HG02973 (cell line): ENCODE measurements around the gene SERPINA12.

Experiments
- ATAC-seq: cut with Tn5 transposase; IDR thresholded peaks from one replicate; pipeline ENCODE4 v1.9.1; 2021; ENCODE audit warnings: moderate library complexity; ENCODE audit not compliant: unreplicated experiment

The SERPINA12 gene

DNA sequence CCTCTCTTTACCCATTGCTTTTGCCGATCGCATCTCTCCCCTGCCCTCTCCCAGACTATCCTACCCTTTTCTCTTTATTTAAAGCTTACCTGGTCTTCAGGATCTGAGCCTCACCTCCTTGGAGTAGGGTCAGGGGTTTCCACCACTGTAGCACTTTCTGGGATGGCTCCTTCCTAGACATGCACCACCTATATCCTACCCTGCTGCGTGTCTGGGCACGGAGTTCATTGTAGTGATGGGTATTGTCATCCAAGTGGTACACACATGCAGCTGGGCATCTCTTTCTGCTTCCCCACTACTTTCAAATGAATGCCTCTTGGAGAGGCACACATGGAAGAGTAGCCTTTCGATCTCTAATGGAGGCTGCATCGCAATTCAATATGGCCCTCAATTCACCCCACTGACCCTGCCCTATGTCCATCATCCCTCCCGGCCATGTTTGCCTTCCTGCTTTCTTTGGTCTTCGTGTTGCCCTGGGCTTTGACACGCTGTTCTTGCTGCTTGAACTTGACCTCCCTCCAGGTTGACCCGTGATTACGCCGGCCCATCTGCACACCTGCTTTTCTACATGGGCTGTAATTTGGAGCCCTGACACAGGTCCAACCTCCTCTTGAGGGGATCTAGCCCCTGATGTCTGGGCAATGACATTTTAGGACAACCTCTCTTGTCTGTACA is 67.6 kb downstream of the SERPINA12 start:
- no peak for ATAC-seq

DNA sequence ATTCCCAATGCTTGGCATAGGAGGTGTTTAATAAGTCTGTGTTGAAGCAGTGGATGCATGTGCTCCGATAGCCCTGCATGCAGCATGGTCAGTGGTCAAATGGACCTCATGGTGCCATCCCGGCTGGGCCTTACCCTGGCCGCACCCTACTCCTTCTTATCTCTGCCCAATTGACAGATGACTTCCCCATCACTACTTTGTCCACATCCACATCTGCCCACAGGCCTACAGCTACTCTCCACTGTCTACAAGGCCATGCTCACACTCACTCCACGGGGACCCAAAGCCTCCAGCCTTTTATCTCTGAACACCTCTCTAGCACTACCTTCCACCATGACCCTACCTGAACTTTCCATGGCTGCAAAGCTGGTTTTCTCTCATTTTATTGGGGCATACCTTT is 68.1 kb downstream of the SERPINA12 start:
- ATAC-seq: no peak

DNA sequence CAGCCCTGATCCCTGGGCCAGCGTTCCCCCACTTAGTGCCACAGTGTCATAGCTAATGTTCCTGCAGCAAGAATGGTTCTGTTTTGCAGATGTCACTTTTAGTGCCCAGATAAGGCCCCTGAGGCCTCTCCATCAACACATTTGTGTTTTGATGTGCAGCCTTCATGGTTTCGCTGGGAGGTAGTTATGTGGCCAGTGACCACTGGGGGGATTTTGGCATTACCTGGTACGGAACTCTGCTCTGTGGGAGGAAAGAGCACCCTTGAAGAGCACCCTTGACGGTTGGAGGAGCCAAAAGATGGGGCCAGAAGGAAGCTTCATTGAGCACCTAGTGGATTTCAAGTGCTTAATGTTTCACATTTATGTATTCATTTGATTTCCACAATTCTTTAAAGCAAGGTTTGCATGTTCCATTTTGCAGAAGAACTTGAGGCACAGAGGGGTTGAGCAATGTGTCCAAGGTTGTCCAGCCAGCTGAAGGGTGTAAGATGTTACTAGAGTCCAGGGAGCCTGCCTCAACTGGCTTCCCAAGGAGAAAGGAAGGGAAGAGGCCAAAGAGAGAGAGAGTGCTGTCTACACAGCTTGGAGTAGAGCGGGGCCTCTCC is 69.7 kb downstream of the SERPINA12 start:
- no peak for ATAC-seq
